HG03565 (cell line): ENCODE data around the gene TIPRL.

Source experiments
- ATAC-seq: cut with Tn5 transposase; IDR thresholded peaks from one replicate; pipeline ENCODE4 v1.9.1; 2021; ENCODE audit warnings: mild to moderate bottlenecking, moderate library complexity; ENCODE audit not compliant: unreplicated experiment

TIPRL gene

DNA sequence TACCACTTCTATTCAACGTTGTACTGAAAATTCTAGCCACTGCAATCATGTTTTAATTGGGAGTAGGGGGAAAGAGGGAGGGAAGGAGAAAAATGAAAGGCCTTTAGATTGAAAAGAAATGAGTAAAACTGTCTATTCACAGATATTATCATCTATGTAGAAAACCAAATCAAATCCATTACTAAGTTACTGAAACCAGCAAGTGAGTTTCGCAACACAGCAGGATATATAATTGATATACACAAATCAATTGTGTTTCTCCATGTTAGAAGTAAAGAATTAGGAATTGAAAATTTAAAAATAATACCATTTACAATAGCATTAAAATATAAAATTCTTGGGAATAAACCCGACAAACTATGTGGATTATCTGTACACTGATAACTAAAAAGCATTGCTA lies 66.3 kb downstream of the TIPRL start:
- no peak for ATAC-seq

- no peak for ATAC-seq
Measured at GRCh38 chr1:168246506-168246905, 67.7 kb downstream of the TIPRL start.
